ENCODE results near the gene SNAI1. TPM values are rescaled to one million over a fixed set of nuclear protein-coding genes. Genes with fewer than 3 reads are reported as not detected.

SNAI1 gene
- total RNA-seq, 2 experiments from 2014 or later = 0.25 to 0.34 TPM

DNA sequence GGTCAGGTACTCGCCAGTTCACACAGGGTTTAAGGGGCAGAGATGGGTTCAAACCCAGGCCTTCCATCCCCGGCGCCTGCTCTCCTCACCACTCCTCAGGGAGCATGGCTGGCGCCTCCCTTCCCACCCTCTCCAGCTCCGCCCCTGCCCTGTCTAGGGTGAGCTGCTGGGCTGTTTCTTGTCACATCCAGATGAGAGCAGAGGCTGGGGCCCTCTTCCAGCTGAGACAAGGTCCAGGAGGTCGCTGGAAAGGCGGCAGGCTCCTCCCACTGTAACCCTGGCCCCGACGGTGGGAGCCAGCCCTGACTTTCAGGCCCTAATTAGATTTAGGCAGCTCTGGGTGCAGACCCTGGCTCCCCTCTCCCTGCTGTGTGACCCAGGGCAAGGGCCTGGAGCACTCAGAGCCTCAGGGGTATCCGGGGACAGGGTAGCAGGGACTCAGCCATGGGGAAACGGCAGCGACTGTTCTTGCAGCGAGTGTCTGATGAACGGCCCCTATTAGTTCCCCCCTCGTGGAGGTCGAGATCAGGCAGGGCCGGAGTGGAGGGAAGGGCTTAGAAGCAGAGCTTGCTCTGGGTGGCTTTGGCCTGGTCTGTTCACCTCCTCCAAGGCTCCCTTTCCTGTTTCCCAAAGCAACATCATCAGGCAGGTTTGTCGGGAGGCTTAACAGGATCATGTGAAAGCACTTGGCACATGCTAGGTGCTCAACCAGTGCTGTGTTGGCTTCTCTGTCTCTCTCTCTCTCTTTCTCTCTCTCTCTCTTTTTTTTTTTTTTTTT, 33.4 kb downstream of the SNAI1 start:
- DNase-seq = no peak
- Mint-ChIP-seq H3K27ac (no peak overlapping the region), H3K27me3 (no peaks in the 10 kb centered on the region), H3K4me1 (peaks cover 2% of the 10 kb centered on the region), H3K9me3 (ENCODE audit: low read depth) (no peaks in the 10 kb centered on the region), H3K4me3 (no peak overlapping the region), H3K36me3 (ENCODE audit: low read depth) (no peaks in the 10 kb centered on the region)
- ChIA-PET CTCF (interaction anchor here (1.9 kb wide), 1 partner anchor 55 kb away, joined by 5 read pairs; no protein-coding TSS in a partner anchor), POLR2A (interaction anchor here (0.5 kb wide), 1 partner anchor 46 kb away, joined by 4 read pairs; no protein-coding TSS in a partner anchor)
- intact Hi-C loops (cut with DNase I, micrococcal nuclease) = no loop called here
- ATAC-seq = no peak

DNA sequence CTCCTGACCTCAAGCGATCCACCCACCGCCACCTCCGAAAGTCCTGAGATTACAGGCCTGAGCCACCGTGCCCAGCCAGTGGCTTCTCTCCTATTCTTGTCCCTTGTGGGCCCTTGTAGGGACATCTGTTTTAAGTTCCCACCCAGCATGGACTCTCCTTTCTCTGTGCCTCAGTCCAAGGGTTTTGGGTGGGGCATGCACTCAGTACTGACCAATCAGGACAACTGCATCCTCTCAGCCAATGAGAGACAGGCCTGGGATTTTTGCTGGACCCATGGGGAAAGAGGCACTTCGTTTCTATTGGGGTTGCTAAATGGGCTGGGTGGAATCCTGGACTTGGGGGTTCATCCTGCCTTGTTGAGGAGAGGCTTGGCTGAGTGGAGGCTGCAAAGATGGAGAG, 34.4 kb downstream of the SNAI1 start:
- Mint-ChIP-seq H3K36me3 (ENCODE audit: low read depth) (no peaks in the 10 kb centered on the region), H3K27me3 (no peaks in the 10 kb centered on the region), H3K9me3 (ENCODE audit: low read depth) (no peaks in the 10 kb centered on the region), H3K4me3 (no peak overlapping the region), H3K27ac (no peak overlapping the region), H3K4me1 (peaks cover 2% of the 10 kb centered on the region)
- ATAC-seq (no peak), DNase-seq (no peak)
- intact Hi-C loops (cut with DNase I, micrococcal nuclease) = no loop called here
- POLR2A ChIA-PET = no interaction called here
- CTCF ChIA-PET = interaction anchor here (1.9 kb wide), 1 partner anchor 54 kb away, joined by 5 read pairs; no protein-coding TSS in a partner anchor

DNA sequence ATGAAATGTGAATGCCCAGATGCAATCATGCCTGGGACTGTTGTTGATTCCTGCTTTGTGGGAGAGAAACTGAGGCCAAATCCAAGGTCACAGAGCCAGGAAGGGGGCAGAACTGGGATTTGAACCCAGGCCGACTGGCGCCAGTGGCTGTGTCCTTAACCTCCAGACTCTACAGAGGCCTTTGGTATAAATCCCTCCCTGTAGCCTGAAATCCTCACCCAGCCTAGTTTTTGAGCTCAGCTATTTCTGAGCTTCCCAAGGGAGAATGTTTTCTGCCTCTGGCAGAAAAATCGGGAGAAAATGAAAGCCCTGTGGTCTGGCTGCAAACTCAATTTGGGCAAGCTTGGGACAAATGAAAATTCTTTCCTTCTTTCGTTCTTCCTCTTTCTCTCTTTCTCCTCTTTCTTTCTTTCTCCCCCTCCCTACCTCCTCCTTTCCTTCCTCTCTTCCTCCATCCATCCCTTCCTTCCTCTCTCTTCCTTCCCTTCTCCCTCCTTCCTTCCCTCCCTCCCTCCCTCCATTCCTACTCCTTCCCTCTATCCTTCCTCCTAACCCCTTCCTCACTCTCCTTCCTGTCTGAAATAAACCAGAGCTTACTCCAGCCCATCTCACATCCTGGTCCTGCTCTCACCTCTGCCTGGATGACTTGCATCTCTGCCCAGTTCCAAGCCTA, 34.9 kb downstream of the SNAI1 start:
- Mint-ChIP-seq H3K4me1 (peaks cover 2% of the 10 kb centered on the region), H3K27ac (no peak overlapping the region), H3K27me3 (no peaks in the 10 kb centered on the region), H3K9me3 (ENCODE audit: low read depth) (no peaks in the 10 kb centered on the region), H3K4me3 (no peak overlapping the region), H3K36me3 (ENCODE audit: low read depth) (no peaks in the 10 kb centered on the region)
- ATAC-seq (no peak), DNase-seq (no peak)
- ChIA-PET POLR2A (no interaction called here), CTCF (interaction anchor here (0.6 to 1.9 kb wide), 2 partner anchors 12 to 54 kb away, joined by 3 to 5 read pairs; no protein-coding TSS in a partner anchor)
- intact Hi-C loops (cut with DNase I, micrococcal nuclease) = no loop called here

DNA sequence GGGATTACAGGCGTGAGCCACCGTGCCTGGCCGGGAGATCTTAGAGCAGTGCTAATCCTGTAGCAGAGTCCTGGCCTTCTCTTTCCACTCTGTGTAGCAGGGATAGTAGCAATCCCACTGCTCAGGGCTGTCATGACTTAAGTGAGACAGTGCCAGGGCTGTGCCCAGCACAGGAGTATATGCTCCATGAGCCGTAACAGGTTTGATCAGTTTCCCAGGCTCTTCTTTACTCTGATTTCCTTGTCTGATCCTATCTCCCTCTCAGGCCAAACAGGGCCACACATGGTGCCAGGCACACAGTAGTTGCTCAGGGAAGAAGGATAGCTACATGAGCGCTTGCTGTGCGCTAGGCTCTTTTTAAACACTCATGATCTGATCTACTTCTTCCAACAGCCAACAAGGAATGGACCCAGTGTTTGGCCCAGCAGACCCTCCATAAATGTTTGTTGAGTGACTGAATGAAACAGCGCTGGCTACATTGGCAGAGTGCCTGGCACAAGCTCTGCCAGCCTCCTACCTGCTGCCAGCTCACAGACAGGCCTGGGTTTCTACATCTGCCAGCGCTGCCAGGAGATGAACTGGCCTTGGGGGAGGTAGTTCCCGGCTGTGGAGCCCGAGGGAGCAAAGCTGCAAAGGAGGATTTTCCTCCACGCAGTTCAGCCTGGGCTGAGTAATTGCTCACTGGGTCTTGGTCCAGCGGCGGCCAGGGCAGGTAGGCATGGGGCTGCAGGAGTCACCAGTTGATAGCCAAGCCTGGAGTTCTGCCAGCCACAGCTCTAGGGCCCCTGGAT, 36.9 kb downstream of the SNAI1 start:
- Mint-ChIP-seq H3K4me3 (no peak overlapping the region), H3K27ac (no peak overlapping the region), H3K9me3 (ENCODE audit: low read depth) (no peaks in the 10 kb centered on the region), H3K4me1 (peaks cover 2% of the 10 kb centered on the region), H3K36me3 (ENCODE audit: low read depth) (no peaks in the 10 kb centered on the region), H3K27me3 (no peaks in the 10 kb centered on the region)
- DNase-seq = no peak
- intact Hi-C loops (cut with DNase I, micrococcal nuclease) = no loop called here
- ChIA-PET POLR2A (no interaction called here), CTCF (no interaction called here)
- no peak for ATAC-seq

DNA sequence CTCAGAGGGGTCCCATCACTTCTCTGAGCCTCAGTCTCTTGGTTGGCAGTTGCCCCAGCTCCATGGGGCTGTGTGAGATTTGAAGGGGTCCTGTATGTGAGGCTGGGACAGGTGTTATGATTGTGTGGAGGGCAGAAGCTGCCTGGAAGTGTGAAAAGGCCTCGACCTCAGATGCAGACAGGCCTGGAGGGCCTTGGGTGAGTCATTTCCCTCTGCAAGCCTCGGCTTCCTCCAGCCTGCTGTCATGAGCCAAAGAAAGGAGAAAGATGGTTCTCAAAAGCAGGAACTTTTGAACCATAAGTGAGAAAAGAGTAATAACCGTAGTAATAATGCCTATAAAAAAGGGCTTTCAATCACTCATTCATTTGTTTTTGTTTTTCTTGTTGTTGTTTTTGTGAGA, 37.5 kb downstream of the SNAI1 start:
- CTCF ChIA-PET = interaction anchor here (1.4 kb wide), 1 partner anchor 51 kb away, joined by 3 read pairs; no protein-coding TSS in a partner anchor

DNA sequence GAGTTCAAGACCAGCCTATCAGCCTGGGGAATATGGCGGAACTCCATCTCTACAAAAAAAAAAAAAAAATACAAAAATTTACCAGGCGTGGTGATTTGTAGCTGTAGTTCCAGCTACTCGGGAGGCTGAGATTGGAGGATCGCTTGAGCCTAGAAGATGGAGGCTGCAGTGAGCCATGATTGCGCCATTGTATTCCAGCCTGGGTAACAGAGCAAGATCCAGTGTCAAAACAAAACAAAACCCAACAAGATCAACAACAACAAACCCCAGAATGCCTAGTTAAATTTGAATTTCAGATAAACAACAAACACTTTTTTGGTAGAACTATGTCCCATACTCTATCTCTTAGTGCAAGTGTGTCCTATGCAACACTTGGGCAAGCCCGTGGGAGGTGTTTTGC, 39.9 kb downstream of the SNAI1 start:
- no peaks in the 10 kb centered on the region for H3K27me3 Mint-ChIP-seq
- intact Hi-C loops (cut with DNase I, micrococcal nuclease) = no loop called here
- no peak overlapping the region for H3K4me3 Mint-ChIP-seq
- no peaks in the 10 kb centered on the region for H3K9me3 Mint-ChIP-seq (ENCODE audit: low read depth)
- H3K4me1 Mint-ChIP-seq = peaks cover 2% of the 10 kb centered on the region
- CTCF ChIA-PET = no interaction called here
- POLR2A ChIA-PET = no interaction called here
- no peak for DNase-seq
- H3K27ac Mint-ChIP-seq = no peak overlapping the region
- ATAC-seq = no peak
- no peaks in the 10 kb centered on the region for H3K36me3 Mint-ChIP-seq (ENCODE audit: low read depth)

More for the DNA sequence above, 37.5 kb downstream of the SNAI1 start:
- DNase-seq = no peak
- Mint-ChIP-seq H3K27ac (no peak overlapping the region), H3K36me3 (ENCODE audit: low read depth) (no peaks in the 10 kb centered on the region), H3K4me1 (peaks cover 2% of the 10 kb centered on the region), H3K27me3 (no peaks in the 10 kb centered on the region), H3K4me3 (no peak overlapping the region), H3K9me3 (ENCODE audit: low read depth) (no peaks in the 10 kb centered on the region)
- ATAC-seq = peak; percentile 68
- POLR2A ChIA-PET = no interaction called here
- intact Hi-C loops (cut with DNase I, micrococcal nuclease) = no loop called here

DNA sequence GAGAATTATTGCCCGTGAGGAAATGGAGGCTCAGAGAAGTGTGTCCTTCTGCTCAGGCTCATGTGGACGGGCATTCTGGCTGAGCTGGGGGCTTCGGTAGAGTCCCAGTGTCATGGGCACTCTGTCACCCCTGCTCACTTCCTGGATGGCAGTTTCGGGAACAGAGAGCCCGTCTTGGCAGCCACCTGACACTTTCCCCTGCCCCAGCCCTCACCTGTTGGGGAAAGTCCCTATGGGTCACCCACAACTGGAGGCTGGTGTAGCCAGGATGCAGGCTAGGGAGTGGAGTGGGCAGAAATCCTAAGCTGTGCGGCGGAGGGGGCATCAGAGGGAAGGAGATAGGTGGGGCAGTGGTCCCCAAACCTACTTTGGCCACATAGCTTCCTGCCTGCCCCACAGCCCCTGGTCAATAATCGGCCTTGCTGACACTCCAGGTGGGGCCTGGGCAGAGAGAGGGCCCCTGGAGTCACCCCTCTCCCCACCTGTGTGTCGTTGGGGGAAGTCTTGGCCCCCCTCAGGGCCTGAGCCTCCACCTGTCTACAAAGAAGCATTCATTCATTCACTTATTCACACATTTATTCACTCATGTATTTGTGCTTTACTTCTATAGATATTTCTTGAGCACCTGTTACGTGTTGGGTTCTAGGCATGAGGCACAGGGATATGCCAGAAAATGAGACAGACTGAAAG, 40.5 kb downstream of the SNAI1 start:
- ATAC-seq (peak; percentile 33), DNase-seq (no peak)
- Mint-ChIP-seq H3K4me1 (peaks cover 2% of the 10 kb centered on the region), H3K9me3 (ENCODE audit: low read depth) (no peaks in the 10 kb centered on the region), H3K4me3 (no peak overlapping the region), H3K27ac (no peak overlapping the region), H3K27me3 (no peaks in the 10 kb centered on the region), H3K36me3 (ENCODE audit: low read depth) (no peaks in the 10 kb centered on the region)
- POLR2A ChIA-PET = no interaction called here
- intact Hi-C loops (cut with DNase I, micrococcal nuclease) = no loop called here
- CTCF ChIA-PET = no interaction called here

DNA sequence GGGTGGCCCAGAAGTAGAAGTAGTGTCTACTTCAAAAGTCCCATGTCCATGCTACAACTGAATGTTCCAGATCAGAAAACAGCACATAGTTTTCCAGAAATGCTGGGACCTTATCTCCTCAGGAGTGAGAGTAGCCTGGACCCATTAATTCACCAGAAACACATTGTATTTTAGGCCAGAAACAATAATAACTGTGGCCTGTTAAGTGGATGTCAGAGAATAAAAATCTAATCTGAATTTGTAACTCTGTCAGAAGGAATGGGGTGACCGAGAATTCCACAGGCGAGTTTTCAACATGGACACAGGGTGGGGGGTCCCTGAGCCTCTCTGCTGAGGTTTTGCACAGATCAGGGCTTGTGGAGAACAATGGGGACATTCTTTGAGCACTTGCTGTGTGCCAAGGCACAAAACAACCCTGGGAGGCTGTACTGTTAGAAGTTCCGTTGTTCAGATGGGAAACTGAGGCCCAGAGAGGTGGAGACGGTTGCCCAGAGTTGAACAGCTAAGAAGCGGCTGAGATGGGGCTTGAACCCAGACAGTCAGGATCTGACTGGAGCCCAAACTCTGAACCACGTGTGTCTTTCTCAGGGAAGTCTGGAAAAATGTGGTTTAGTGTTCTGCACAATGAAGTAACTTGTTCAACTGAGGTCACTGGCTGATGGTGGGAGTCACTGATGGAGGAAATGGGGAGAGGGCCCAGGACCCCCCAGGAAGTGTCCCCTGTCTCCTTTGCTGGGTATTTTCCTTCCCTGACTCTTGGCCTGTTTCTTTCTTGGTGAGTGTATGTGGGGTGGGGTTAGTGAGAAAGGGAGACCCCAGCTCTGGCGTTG, 44.2 kb downstream of the SNAI1 start:
- no peak for ATAC-seq
- no peak overlapping the region for H3K4me3 Mint-ChIP-seq
- POLR2A ChIA-PET = no interaction called here
- no peaks in the 10 kb centered on the region for H3K27me3 Mint-ChIP-seq
- H3K36me3 Mint-ChIP-seq (ENCODE audit: low read depth) = no peaks in the 10 kb centered on the region
- no peaks in the 10 kb centered on the region for H3K9me3 Mint-ChIP-seq (ENCODE audit: low read depth)
- H3K4me1 Mint-ChIP-seq = no peaks in the 10 kb centered on the region
- H3K27ac Mint-ChIP-seq = no peak overlapping the region
- CTCF ChIA-PET = no interaction called here
- intact Hi-C loops (cut with DNase I, micrococcal nuclease) = no loop called here
- no peak for DNase-seq

DNA sequence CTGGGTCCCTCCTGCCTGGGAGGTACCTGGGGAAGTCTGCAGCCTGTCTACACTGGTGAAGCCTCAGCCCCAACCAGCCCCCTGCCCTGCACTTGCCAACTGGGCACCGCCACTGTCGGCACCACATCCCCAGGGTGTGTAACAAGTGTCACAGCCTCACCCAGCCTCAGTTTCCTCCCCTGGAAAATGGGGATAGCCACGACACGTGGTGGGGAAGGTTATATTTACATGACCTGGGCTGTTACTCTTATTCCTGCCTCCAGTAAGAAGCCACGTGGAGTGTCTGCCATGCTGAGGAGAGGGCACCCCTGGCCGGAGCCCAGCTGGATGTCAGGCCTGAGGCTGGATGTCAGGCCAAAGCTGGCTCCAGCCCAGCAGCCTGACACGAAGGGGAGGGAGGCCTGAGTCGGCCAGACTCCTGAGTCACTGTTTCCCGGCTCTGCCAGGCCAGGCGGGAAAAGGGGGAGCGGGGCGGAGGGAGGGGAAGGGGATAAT, 44.9 kb downstream of the SNAI1 start:
- no peak overlapping the region for H3K27ac Mint-ChIP-seq
- intact Hi-C loops (cut with DNase I, micrococcal nuclease) = no loop called here
- ATAC-seq (no peak), DNase-seq (no peak)
- H3K4me1 Mint-ChIP-seq = no peaks in the 10 kb centered on the region
- POLR2A ChIA-PET = no interaction called here
- no peaks in the 10 kb centered on the region for H3K9me3 Mint-ChIP-seq (ENCODE audit: low read depth)
- no peaks in the 10 kb centered on the region for H3K27me3 Mint-ChIP-seq
- H3K36me3 Mint-ChIP-seq (ENCODE audit: low read depth) = no peaks in the 10 kb centered on the region
- no peak overlapping the region for H3K4me3 Mint-ChIP-seq
- CTCF ChIA-PET = no interaction called here

DNA sequence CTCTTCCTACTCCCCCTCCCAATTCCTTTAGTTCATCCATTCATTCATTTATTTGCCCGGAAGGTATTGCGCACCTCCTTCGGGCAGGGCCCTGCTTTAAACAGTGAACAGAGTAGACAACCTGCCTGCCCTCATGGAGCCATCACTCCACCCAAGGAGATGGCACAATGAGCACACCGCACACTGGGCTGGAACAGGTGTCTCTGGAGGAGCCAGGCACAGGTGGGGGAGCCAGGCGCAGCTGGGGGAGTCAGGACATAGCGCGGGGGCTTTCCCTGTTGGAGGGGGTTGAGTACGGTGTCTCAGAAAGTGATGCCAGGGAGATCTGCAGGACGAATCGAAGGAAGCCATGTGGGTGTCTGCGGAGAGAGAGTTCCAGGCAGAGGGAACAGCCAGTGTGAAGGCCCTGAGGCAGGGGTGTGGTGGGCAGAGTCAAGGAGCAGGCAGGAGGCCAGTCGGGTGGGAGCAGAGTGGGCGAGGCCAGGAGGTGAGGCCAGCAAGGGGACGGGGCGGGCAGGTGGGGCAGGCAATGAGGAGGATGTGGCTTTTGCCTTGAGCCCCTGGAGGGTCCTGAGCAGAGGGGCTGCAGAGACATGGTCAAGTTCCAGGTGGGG, 46.4 kb downstream of the SNAI1 start:
- intact Hi-C loops (cut with DNase I, micrococcal nuclease) = no loop called here
- no peaks in the 10 kb centered on the region for H3K27me3 Mint-ChIP-seq
- ATAC-seq = no peak
- ChIA-PET CTCF (interaction anchor here (0.6 to 0.7 kb wide), 3 partner anchors 23 to 606 kb away, joined by 3 read pairs; no protein-coding TSS in a partner anchor), POLR2A (no interaction called here)
- H3K4me3 Mint-ChIP-seq = no peak overlapping the region
- no peak for DNase-seq
- no peaks in the 10 kb centered on the region for H3K9me3 Mint-ChIP-seq (ENCODE audit: low read depth)
- no peak overlapping the region for H3K27ac Mint-ChIP-seq
- H3K4me1 Mint-ChIP-seq = no peaks in the 10 kb centered on the region
- H3K36me3 Mint-ChIP-seq (ENCODE audit: low read depth) = no peaks in the 10 kb centered on the region
